ENCODE measurements around the gene CAST.
A peak's percentile ranks its signal among the peaks of the same experiment; 100 is the strongest.

The CAST gene

GRCh38 chr5:96712100-96712746 lies 50.0 kb downstream of the CAST start:
- H3K27ac ChIP-seq = no peak overlapping the region
- TF ChIP-seq CTCF (IDR thresholded peaks at IDR 0.05) = no peak
- no peak for TF ChIP-seq ZFX (IDR thresholded peaks at IDR 0.05; ENCODE audit: borderline replicate concordance)

- TF ChIP-seq CTCF (IDR thresholded peaks at IDR 0.05) (no peak), ZFX (IDR thresholded peaks at IDR 0.05; ENCODE audit: borderline replicate concordance) (no peak)
- peak overlapping the region; percentile 48 for H3K27ac ChIP-seq
Measured at GRCh38 chr5:96714450-96714849, 52.3 kb downstream of the CAST start.

GRCh38 chr5:96714951-96715451 lies 52.8 kb downstream of the CAST start:
- TF ChIP-seq ZFX (IDR thresholded peaks at IDR 0.05; ENCODE audit: borderline replicate concordance) = no peak
- TF ChIP-seq CTCF (IDR thresholded peaks at IDR 0.05) = no peak
- peak overlapping the region; percentile 48 for H3K27ac ChIP-seq

GRCh38 chr5:96716007-96716406 lies 53.8 kb downstream of the CAST start:
- no peak overlapping the region; the same call in 1 of the 2 replicates for H3K27ac ChIP-seq
- TF ChIP-seq ZFX (IDR thresholded peaks at IDR 0.05; ENCODE audit: borderline replicate concordance) (no peak), CTCF (IDR thresholded peaks at IDR 0.05) (no peak)

GRCh38 chr5:96716716-96717115 lies 54.5 kb downstream of the CAST start:
- no peak for TF ChIP-seq CTCF (IDR thresholded peaks at IDR 0.05)
- no peak overlapping the region for H3K27ac ChIP-seq

GRCh38 chr5:96717874-96718273 lies 55.7 kb downstream of the CAST start:
- TF ChIP-seq ZFX (IDR thresholded peaks at IDR 0.05; ENCODE audit: borderline replicate concordance) (no peak), CTCF (IDR thresholded peaks at IDR 0.05) (no peak)

GRCh38 chr5:96718635-96719077 lies 56.5 kb downstream of the CAST start:
- TF ChIP-seq ZFX (IDR thresholded peaks at IDR 0.05; ENCODE audit: borderline replicate concordance) (no peak), CTCF (IDR thresholded peaks at IDR 0.05) (no peak)
- H3K27ac ChIP-seq = no peak overlapping the region

More at GRCh38 chr5:96717874-96718273, 55.7 kb downstream of the CAST start:
- H3K27ac ChIP-seq = no peak overlapping the region
